ENCODE measurements around the gene ABCC12.

ABCC12 gene

DNA sequence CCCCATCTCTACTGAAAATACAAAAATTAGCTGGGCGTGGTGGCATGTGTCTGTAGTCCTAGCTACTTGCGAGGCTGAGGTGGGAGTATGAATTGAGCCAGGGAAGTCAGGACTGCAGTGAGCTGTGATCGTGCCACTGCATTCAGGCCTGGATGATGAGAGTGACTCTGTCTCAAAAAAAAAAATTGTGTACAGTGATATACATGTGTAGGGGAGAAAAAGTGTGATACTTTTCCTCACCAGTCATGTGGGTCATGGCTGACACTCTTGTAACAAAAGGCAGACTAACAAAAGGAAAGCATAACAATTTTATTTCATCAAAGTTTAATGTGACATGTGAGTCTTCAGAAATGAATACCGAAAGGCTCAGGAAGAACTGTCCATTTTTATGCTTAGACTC is 2.0 kb upstream of the ABCC12 start:
- Mint-ChIP-seq H3K27ac (no peak overlapping the region), H3K4me1 (ENCODE audit: low read depth in 2 of 2) (no peaks in the 10 kb centered on the region)
- no peak for ATAC-seq (replicated peaks)

DNA sequence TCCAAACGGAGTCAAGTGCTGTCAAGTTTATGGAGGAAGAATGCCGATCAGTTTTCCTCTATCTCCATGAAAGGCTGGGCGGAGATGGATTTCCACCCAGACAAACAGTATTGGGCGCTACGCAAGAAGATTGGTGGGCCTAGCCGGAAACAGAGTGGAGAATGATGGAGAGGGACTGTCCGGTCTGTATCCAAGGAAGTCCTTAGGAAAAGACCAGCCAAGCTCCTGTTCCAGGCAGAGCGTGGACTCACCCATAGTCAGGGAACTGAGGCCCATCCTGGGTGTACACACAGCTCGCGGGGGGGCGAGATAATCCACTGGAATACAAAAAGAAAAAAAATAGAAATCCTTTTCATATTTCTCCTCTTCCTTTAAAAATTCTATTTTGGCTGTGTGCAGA is 1.5 kb upstream of the ABCC12 start:
- Mint-ChIP-seq H3K4me1 (ENCODE audit: low read depth in 2 of 2) (no peaks in the 10 kb centered on the region), H3K4me3 (no peak overlapping the region), H3K9me3 (no peaks in the 10 kb centered on the region), H3K27ac (no peak overlapping the region), H3K27me3 (peaks cover 23 to 57% of the 10 kb centered on the region in 2 donors), H3K36me3 (ENCODE audit: insufficient read depth) (no peaks in the 10 kb centered on the region)
- no peak for DNase-seq
- ATAC-seq (replicated peaks): no peak

More for the DNA sequence above, 2.0 kb upstream of the ABCC12 start:
- H3K9me3 Mint-ChIP-seq: no peaks in the 10 kb centered on the region
- no peak for DNase-seq
- no peak overlapping the region for H3K4me3 Mint-ChIP-seq
- H3K36me3 Mint-ChIP-seq (ENCODE audit: insufficient read depth): no peaks in the 10 kb centered on the region
- H3K27me3 Mint-ChIP-seq: peaks cover 23 to 62% of the 10 kb centered on the region in 2 donors

DNA sequence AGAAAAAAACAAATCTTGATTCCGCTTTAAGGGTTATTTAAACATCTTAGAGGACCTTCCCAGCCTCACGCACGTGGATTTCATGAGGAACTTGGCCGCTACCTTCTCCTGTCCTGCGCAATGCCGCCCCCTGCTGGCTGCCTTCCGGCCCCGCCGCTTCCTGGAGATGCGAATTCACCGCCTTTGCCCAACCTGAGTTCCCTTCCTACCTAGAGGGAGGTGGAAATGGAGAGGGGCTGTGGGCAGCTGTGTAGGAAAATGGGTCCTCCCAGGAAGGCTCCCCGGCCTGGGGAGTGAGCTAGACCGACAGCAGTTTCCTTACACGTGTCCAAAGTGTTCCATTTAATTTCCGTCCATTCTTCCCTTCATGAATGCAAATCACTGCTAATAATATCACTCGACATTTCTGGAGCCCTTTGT is 1.0 kb upstream of the ABCC12 start:
- Mint-ChIP-seq H3K27ac (no peak overlapping the region), H3K4me1 (ENCODE audit: low read depth in 2 of 2) (no peaks in the 10 kb centered on the region), H3K9me3 (no peaks in the 10 kb centered on the region), H3K27me3 (peaks cover 23 to 52% of the 10 kb centered on the region in 2 donors), H3K4me3 (no peak overlapping the region), H3K36me3 (ENCODE audit: insufficient read depth) (no peaks in the 10 kb centered on the region)
- DNase-seq (peak; percentile 74 to 76 (median 74)), ATAC-seq (replicated peaks) (peak; percentile 71)

DNA sequence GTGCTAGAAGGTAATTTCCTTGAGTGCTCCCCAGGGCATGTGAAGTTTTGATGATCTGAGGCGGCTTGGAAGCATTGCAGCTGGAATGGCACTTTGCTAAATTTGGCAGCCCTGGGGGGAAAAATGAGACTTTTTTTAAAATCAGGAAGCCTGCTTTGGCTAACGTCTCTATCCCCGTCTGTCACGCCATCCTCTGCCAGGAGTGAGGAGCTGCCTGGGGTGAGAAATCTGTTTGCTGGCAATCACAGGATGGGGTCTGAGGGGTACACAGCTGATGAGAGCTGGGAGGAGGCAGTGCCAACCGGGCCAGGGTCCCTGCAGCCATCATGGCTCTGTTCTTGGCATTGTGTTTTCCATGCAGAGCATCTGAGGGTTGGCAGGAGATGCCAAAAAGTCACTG is 2.0 kb downstream of the ABCC12 start:
- H3K36me3 Mint-ChIP-seq (ENCODE audit: insufficient read depth): no peaks in the 10 kb centered on the region
- no peak overlapping the region for H3K27ac Mint-ChIP-seq
- ATAC-seq (replicated peaks) (no peak), DNase-seq (no peak)
- H3K9me3 Mint-ChIP-seq: no peaks in the 10 kb centered on the region
- no peak overlapping the region for H3K4me3 Mint-ChIP-seq
- H3K4me1 Mint-ChIP-seq (ENCODE audit: low read depth in 2 of 2): no peaks in the 10 kb centered on the region
- peaks cover 30 to 73% of the 10 kb centered on the region in 2 donors for H3K27me3 Mint-ChIP-seq

DNA sequence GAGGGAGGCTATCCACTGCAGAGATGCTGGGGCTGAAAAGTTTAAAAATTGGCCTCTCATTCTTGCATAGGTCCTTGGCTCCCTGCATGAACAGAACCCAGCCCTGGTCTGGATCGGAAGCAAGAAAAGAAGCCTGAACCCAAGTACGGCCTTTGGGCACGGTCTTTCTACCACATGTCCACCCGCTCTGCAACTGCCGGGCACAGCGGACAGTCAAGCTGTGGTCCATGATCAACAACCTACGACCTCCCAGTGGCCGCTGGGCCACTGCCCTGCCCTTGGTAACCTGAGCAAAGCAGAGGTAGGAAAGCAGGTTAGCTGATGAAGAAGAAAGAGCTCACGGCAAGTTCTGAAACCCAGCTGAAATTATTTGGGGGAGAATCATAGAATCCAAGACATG is 3.6 kb downstream of the ABCC12 start:
- peaks cover 36 to 63% of the 10 kb centered on the region in 2 donors for H3K27me3 Mint-ChIP-seq
- no peaks in the 10 kb centered on the region for H3K9me3 Mint-ChIP-seq
- H3K4me1 Mint-ChIP-seq (ENCODE audit: low read depth in 2 of 2): no peaks in the 10 kb centered on the region
- ATAC-seq (replicated peaks): no peak
- no peak overlapping the region for H3K27ac Mint-ChIP-seq
- no peak for DNase-seq
- H3K4me3 Mint-ChIP-seq: no peak overlapping the region
- no peaks in the 10 kb centered on the region for H3K36me3 Mint-ChIP-seq (ENCODE audit: insufficient read depth)

DNA sequence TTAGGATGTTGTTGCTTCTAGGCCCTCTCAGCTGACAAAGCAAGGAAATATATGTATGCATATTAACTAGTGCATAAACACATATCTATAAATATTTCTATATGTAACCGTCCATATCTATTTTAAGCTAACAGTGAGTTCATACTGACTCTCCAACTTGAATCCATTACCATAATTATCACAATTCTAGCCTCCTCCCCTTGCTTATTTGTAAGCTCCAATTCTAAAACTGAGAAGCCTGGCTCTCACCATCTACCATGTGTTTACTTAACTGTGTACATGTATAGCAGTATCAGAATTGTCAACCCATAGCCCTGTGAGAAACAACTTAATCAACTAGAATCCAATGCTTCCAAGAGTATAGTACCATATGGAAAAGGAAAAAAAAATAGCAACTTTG is 5.1 kb downstream of the ABCC12 start:
- DNase-seq (no peak), ATAC-seq (replicated peaks) (no peak)
- no peak overlapping the region for H3K4me3 Mint-ChIP-seq
- H3K36me3 Mint-ChIP-seq (ENCODE audit: insufficient read depth): peaks cover 2% of the 10 kb centered on the region
- no peak overlapping the region for H3K27ac Mint-ChIP-seq
- no peaks in the 10 kb centered on the region for H3K9me3 Mint-ChIP-seq
- no peaks in the 10 kb centered on the region for H3K4me1 Mint-ChIP-seq (ENCODE audit: low read depth in 2 of 2)
- H3K27me3 Mint-ChIP-seq: peaks cover 27 to 56% of the 10 kb centered on the region in 2 donors

DNA sequence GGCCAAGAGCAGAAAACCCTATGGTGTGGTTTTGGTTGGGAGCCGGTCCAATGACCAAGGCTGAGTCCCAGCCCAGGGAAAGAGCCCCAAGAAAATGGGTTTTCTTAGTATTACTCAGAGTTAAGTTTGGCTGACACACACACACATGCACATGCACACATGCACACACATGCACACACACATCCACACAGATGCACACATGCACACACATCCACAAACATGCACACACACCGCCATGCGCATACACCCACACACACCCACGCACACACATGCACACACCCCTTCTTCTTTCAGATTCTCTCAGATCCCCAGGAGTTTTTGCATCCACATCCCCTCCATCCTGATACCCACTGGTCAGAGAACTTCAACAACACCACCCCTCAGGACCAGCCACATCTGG is 9.1 kb downstream of the ABCC12 start:
- no peak for ATAC-seq (replicated peaks)
- Mint-ChIP-seq H3K27me3 (peaks cover 29 to 59% of the 10 kb centered on the region in 2 donors), H3K36me3 (ENCODE audit: insufficient read depth) (peaks cover 2% of the 10 kb centered on the region)

DNA sequence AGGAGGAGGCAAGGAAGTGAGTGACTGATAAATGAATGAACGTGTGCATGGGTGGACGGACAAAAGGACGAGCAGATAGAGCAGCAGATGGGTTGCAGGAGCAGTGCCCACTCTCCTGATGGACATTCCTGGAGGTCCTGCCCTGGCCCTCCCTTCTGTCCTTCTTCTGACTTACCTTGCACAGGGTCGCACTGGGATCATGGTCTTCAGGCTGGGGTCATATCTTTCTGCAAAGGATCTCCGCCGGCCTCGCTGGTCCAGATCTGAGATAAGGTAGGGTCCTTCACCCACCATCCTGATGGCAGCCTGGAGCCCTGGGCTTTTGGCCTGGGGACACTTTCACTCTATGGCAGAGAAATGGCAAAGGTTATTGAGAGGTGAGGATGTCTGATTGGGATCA is 9.7 kb downstream of the ABCC12 start:
- no peak overlapping the region for H3K27ac Mint-ChIP-seq
- DNase-seq (no peak), ATAC-seq (replicated peaks) (no peak)
- H3K27me3 Mint-ChIP-seq: peaks cover 32 to 62% of the 10 kb centered on the region in 2 donors
- H3K4me3 Mint-ChIP-seq: no peak overlapping the region
- peaks cover 2% of the 10 kb centered on the region for H3K36me3 Mint-ChIP-seq (ENCODE audit: insufficient read depth)
- no peaks in the 10 kb centered on the region for H3K4me1 Mint-ChIP-seq (ENCODE audit: low read depth in 2 of 2)
- H3K9me3 Mint-ChIP-seq: no peaks in the 10 kb centered on the region

More for the DNA sequence above, 9.1 kb downstream of the ABCC12 start:
- Mint-ChIP-seq H3K4me3 (no peak overlapping the region), H3K4me1 (ENCODE audit: low read depth in 2 of 2) (no peaks in the 10 kb centered on the region), H3K27ac (no peak overlapping the region), H3K9me3 (no peaks in the 10 kb centered on the region)
- DNase-seq: no peak

DNA sequence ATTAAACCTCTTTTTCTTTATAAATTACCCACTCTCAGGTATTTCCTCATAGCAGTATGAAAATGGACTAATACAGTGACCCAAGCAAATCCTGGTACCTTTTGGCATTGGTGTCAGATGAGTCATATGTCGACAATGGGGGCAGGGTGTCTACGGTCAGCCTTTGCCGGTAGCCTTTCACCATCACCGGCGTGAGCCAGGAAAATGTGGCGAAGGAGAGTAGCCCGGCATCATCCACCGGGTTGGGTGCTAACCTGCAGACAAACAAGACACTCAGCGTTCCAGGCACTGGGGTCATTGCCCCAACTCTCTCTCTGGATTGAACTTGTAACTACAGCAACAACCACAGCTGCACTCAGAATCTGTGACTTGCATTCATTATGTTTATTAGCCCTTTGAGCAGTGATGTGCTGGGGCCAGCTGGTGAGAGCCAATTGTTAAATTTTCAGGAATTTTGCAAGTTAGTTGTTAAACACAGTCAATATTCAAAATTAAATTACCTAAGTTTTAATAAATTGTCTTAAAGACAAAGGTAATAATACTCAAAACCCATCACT is 11.9 kb downstream of the ABCC12 start:
- Mint-ChIP-seq H3K36me3 (ENCODE audit: insufficient read depth) (peaks cover 2% of the 10 kb centered on the region), H3K27ac (no peak overlapping the region), H3K9me3 (no peaks in the 10 kb centered on the region), H3K27me3 (peaks cover 26 to 44% of the 10 kb centered on the region in 2 donors), H3K4me3 (no peak overlapping the region), H3K4me1 (ENCODE audit: low read depth in 2 of 2) (no peaks in the 10 kb centered on the region)
- ATAC-seq (replicated peaks) (no peak), DNase-seq (no peak)

DNA sequence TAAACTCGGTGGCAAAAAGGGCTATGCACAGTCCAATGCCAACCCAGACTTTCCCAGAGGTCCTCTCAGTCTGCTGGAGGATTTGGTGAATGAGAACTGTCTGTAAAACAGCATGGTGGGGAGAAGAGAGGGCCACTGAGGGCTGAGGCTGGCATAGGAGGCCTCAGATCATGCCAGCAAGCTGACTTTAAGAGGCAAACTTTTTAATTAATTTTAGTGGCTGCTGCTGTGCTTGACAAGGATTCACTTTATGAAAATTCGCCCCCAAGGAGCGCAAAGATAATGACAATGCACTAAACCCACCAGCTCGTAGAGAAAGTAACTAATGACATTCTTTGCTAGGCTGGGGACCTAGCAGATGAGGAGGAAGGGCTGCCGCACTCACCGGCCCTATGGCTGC is 15.0 kb downstream of the ABCC12 start:
- Mint-ChIP-seq H3K27me3 (peaks cover 24 to 42% of the 10 kb centered on the region in 2 donors), H3K9me3 (no peaks in the 10 kb centered on the region), H3K4me1 (ENCODE audit: low read depth in 2 of 2) (no peaks in the 10 kb centered on the region), H3K4me3 (no peak overlapping the region), H3K27ac (no peak overlapping the region), H3K36me3 (ENCODE audit: insufficient read depth) (no peaks in the 10 kb centered on the region)
- ATAC-seq (replicated peaks) (no peak), DNase-seq (no peak)

DNA sequence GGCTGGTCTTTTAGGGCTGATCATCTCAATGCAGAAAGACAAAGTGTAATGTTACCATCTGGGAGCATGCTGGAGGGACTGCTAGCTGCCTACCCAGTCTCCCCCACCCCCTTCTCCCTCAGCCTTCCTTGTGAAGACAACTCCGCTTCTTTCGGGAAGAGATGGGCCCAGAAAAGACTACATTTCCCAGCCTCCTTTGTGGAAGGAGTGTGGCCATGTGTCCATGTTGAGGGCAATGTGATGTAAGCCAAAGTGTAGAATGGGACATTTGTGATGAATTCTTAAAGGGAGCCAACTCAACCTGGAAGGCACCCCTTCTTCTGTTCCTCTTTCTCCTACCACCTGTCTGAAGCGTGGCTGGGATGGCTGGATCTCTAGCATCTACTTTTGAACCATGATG is 16.3 kb downstream of the ABCC12 start:
- DNase-seq (no peak), ATAC-seq (replicated peaks) (no peak)
- Mint-ChIP-seq H3K27me3 (peaks cover 23 to 43% of the 10 kb centered on the region in 2 donors), H3K27ac (no peak overlapping the region), H3K9me3 (no peaks in the 10 kb centered on the region), H3K4me3 (no peak overlapping the region), H3K36me3 (ENCODE audit: insufficient read depth) (no peaks in the 10 kb centered on the region), H3K4me1 (ENCODE audit: low read depth in 2 of 2) (no peaks in the 10 kb centered on the region)

DNA sequence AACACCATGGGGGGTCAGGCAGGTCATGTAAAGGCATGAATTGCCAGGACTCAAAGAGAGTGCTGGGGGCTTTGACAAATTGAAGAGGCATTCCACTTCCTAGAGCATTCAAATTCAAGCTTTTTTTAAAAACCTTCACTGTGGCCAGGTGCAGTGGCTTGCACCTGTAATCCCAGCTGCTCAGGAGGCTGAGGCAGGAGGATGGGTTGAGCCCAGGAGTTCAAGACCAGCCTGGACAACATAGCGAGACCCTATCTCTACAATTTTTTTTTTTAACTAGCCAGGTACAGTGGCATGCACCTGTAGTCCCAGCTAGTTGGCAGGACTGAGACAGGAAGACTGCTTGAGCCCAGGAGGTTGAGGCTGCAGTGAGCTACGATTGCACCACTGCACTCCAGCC is 17.2 kb downstream of the ABCC12 start:
- Mint-ChIP-seq H3K4me1 (ENCODE audit: low read depth in 2 of 2) (no peaks in the 10 kb centered on the region), H3K27me3 (peaks cover 19 to 34% of the 10 kb centered on the region in 2 donors), H3K4me3 (no peak overlapping the region), H3K9me3 (no peaks in the 10 kb centered on the region), H3K27ac (no peak overlapping the region), H3K36me3 (ENCODE audit: insufficient read depth) (no peaks in the 10 kb centered on the region)
- DNase-seq (no peak), ATAC-seq (replicated peaks) (no peak)

DNA sequence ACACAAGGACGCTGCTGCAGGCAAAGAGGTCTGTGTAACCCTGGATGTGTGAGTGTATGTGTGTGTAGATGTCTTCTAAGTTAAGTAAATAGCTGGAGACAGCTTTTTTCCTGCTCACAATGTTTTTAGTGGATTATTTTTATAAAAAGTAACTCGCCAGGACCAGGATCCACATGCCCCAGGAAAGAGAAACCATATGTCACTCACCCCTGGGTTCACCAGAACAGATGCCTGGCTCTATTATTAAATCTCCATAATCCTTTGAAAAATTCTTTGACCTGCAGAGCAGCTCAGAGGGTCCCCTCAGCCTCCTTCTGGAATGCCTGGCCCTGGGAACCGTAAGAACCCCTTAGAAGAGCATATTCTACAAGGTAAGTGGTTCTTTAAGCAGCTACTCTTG is 18.0 kb downstream of the ABCC12 start:
- ATAC-seq (replicated peaks) (no peak), DNase-seq (no peak)
- Mint-ChIP-seq H3K27me3 (peaks cover 19 to 30% of the 10 kb centered on the region in 2 donors), H3K27ac (no peak overlapping the region), H3K36me3 (ENCODE audit: insufficient read depth) (no peaks in the 10 kb centered on the region), H3K9me3 (no peaks in the 10 kb centered on the region), H3K4me3 (no peak overlapping the region), H3K4me1 (ENCODE audit: low read depth in 2 of 2) (no peaks in the 10 kb centered on the region)

DNA sequence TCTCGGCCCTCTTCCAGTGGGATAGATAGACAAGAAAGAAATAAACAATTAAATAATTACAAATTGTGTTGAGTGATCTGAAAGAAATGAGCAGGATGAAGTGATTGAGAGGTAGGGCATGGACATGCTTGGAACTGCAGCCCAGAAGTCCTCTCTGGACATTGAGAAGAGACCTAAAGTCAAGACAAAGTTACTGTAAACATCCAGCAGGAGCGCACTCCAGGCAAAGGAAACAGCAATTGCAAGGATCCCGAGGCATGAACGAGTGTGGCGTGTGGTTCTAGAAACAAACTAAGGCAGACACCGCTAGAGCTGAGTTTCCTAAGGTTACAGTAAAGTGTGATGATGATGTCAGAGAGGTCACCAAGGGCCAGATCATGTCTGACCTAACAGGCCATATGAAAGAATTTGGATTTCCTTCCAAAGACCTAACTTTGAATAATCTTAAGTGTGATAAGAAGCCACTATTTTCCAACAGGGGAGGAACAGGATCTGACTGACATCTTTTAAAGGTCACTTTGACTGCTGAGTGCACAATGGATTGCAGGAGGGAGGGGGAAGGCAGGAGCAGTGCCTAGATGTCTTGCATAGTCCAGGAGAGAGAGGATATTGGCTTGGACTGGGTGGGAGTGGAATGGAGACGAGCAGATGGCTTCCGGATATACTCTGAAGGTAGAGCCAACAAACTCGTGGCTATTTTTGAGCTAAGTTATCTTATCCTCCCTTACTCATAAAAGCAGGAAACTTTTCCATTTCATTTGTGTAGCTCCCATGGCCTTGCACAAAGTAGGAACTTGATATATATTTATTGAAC is 19.0 kb downstream of the ABCC12 start:
- H3K4me3 Mint-ChIP-seq: no peak overlapping the region
- no peaks in the 10 kb centered on the region for H3K36me3 Mint-ChIP-seq (ENCODE audit: insufficient read depth)
- DNase-seq (no peak), ATAC-seq (replicated peaks) (no peak)
- H3K4me1 Mint-ChIP-seq (ENCODE audit: low read depth in 2 of 2): no peaks in the 10 kb centered on the region
- H3K27ac Mint-ChIP-seq: no peak overlapping the region
- no peaks in the 10 kb centered on the region for H3K9me3 Mint-ChIP-seq
- peaks cover 12 to 22% of the 10 kb centered on the region in 2 donors for H3K27me3 Mint-ChIP-seq

Data from effector memory CD8-positive, alpha-beta T cell (primary cell).